Astrocyte of the cerebellum (primary cell): Measurements from ENCODE around the gene LTBP3.
A peak's percentile ranks its signal among the peaks of the same experiment; 100 is the strongest.

Source experiments
- DNase-seq: peaks from one replicate; pipeline ENCODE4 v3.0.0-alpha.2; 2011; ENCODE audit warnings: low read depth
- H3K4me3 ChIP-seq: 2 replicates; pipeline ENCODE4 v1.5.1; 2011; ENCODE audit warnings: mild to moderate bottlenecking, low read depth, low read length, moderate library complexity
- in situ Hi-C: cut with HindIII; loops from 2 replicates; pipeline ENCODE4 v1.10.0; 2017; ENCODE audit warnings: low sequenced_read_pairs
- TF ChIP-seq, protein P1 (sequence below): IDR thresholded peaks from 2 replicates; pipeline ENCODE4 v1.5.1; 2012; ENCODE audit warnings: low read length, low read depth, moderate library complexity, mild to moderate bottlenecking; ENCODE audit errors: missing control alignments

The LTBP3 gene

DNA sequence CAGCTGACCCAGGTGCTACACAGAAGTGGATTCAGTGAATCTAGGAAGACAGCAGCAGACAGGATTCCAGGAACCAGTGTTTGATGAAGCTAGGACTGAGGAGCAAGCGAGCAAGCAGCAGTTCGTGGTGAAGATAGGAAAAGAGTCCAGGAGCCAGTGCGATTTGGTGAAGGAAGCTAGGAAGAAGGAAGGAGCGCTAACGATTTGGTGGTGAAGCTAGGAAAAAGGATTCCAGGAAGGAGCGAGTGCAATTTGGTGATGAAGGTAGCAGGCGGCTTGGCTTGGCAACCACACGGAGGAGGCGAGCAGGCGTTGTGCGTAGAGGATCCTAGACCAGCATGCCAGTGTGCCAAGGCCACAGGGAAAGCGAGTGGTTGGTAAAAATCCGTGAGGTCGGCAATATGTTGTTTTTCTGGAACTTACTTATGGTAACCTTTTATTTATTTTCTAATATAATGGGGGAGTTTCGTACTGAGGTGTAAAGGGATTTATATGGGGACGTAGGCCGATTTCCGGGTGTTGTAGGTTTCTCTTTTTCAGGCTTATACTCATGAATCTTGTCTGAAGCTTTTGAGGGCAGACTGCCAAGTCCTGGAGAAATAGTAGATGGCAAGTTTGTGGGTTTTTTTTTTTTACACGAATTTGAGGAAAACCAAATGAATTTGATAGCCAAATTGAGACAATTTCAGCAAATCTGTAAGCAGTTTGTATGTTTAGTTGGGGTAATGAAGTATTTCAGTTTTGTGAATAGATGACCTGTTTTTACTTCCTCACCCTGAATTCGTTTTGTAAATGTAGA lies 57.6 kb downstream of the LTBP3 start:
- TF ChIP-seq, protein P1, sequence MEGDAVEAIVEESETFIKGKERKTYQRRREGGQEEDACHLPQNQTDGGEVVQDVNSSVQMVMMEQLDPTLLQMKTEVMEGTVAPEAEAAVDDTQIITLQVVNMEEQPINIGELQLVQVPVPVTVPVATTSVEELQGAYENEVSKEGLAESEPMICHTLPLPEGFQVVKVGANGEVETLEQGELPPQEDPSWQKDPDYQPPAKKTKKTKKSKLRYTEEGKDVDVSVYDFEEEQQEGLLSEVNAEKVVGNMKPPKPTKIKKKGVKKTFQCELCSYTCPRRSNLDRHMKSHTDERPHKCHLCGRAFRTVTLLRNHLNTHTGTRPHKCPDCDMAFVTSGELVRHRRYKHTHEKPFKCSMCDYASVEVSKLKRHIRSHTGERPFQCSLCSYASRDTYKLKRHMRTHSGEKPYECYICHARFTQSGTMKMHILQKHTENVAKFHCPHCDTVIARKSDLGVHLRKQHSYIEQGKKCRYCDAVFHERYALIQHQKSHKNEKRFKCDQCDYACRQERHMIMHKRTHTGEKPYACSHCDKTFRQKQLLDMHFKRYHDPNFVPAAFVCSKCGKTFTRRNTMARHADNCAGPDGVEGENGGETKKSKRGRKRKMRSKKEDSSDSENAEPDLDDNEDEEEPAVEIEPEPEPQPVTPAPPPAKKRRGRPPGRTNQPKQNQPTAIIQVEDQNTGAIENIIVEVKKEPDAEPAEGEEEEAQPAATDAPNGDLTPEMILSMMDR, result no peak
- peak overlapping the region; percentile 87 for H3K4me3 ChIP-seq
- DNase-seq, result no peak
- in situ Hi-C loops, result no loop called here

DNA sequence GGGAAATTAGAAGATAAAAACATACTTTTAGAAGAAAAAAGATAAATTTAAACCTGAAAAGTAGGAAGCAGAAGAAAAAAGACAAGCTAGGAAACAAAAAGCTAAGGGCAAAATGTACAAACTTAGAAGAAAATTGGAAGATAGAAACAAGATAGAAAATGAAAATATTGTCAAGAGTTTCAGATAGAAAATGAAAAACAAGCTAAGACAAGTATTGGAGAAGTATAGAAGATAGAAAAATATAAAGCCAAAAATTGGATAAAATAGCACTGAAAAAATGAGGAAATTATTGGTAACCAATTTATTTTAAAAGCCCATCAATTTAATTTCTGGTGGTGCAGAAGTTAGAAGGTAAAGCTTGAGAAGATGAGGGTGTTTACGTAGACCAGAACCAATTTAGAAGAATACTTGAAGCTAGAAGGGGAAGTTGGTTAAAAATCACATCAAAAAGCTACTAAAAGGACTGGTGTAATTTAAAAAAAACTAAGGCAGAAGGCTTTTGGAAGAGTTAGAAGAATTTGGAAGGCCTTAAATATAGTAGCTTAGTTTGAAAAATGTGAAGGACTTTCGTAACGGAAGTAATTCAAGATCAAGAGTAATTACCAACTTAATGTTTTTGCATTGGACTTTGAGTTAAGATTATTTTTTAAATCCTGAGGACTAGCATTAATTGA lies 58.3 kb downstream of the LTBP3 start:
- TF ChIP-seq, protein P1, result no peak

DNA sequence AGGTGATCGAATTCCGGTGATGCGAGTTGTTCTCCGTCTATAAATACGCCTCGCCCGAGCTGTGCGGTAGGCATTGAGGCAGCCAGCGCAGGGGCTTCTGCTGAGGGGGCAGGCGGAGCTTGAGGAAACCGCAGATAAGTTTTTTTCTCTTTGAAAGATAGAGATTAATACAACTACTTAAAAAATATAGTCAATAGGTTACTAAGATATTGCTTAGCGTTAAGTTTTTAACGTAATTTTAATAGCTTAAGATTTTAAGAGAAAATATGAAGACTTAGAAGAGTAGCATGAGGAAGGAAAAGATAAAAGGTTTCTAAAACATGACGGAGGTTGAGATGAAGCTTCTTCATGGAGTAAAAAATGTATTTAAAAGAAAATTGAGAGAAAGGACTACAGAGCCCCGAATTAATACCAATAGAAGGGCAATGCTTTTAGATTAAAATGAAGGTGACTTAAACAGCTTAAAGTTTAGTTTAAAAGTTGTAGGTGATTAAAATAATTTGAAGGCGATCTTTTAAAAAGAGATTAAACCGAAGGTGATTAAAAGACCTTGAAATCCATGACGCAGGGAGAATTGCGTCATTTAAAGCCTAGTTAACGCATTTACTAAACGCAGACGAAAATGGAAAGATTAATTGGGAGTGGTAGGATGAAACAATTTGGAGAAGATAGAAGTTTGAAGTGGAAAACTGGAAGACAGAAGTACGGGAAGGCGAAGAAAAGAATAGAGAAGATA lies 59.0 kb downstream of the LTBP3 start, which contains the start of gene MALAT1:
Gene MALAT1, plus strand, starts transcription at position 69 of the 736 bp plus-strand sequence.
- TF ChIP-seq, protein P1, result no peak
- in situ Hi-C loops, result loop anchor here (5.0 kb wide), 1 partner anchor 77 kb away; the partner anchor contains the start of gene NEAT1
- H3K4me3 ChIP-seq, result peak within 1 kb of the TSS; percentile 87
- peak; percentile 95 for DNase-seq

More for the DNA sequence above, 58.3 kb downstream of the LTBP3 start:
- peak overlapping the region; percentile 87 for H3K4me3 ChIP-seq
- no peak for DNase-seq
- in situ Hi-C loops, result loop anchor here (5.0 kb wide), 1 partner anchor 78 kb away; the partner anchor contains the start of gene NEAT1

DNA sequence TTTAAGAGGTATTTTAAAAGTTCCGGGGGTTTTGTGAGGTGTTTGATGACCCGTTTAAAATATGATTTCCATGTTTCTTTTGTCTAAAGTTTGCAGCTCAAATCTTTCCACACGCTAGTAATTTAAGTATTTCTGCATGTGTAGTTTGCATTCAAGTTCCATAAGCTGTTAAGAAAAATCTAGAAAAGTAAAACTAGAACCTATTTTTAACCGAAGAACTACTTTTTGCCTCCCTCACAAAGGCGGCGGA lies 59.5 kb downstream of the LTBP3 start:
- DNase-seq, result no peak
- TF ChIP-seq, protein P1, result no peak
- H3K4me3 ChIP-seq, result peak overlapping the region; percentile 87
- in situ Hi-C loops, result loop anchor here (5.0 kb wide), 1 partner anchor 76 kb away; the partner anchor contains the start of gene NEAT1

DNA sequence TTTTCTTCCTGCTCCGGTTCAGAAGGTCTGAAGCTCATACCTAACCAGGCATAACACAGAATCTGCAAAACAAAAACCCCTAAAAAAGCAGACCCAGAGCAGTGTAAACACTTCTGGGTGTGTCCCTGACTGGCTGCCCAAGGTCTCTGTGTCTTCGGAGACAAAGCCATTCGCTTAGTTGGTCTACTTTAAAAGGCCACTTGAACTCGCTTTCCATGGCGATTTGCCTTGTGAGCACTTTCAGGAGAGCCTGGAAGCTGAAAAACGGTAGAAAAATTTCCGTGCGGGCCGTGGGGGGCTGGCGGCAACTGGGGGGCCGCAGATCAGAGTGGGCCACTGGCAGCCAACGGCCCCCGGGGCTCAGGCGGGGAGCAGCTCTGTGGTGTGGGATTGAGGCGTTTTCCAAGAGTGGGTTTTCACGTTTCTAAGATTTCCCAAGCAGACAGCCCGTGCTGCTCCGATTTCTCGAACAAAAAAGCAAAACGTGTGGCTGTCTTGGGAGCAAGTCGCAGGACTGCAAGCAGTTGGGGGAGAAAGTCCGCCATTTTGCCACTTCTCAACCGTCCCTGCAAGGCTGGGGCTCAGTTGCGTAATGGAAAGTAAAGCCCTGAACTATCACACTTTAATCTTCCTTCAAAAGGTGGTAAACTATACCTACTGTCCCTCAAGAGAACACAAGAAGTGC lies 60.0 kb downstream of the LTBP3 start:
- in situ Hi-C loops, result loop anchor here (5.0 kb wide), 1 partner anchor 76 kb away; the partner anchor contains the start of gene NEAT1
- TF ChIP-seq, protein P1, result no peak
- peak overlapping the region; percentile 87 for H3K4me3 ChIP-seq
- DNase-seq, result no peak
